SU-DHL-6 (cell line): ENCODE measurements around the gene CKS1B.
A peak's percentile ranks its signal among the peaks of the same experiment; 100 is the strongest.

Experiments
- EZH2phosphoT487 ChIP-seq: fragments of 200-600 bp; sonication (generic), shearing (Covaris generic); conservative IDR thresholded peaks from 2 replicates; pipeline ENCODE4 v1.6.1; 2018; ENCODE audit warnings: mild to moderate bottlenecking, antibody characterized with exemption, low read length, moderate library complexity, mixed read lengths
- TF ChIP-seq, protein P1 (sequence below): fragments of 200-600 bp; sonication (generic); IDR thresholded peaks from one replicate; pipeline ENCODE4 v1.5.1; 2017; ENCODE audit warnings: antibody characterized with exemption, mild to moderate bottlenecking, low read length, moderate library complexity; ENCODE audit not compliant: insufficient read depth, poor library complexity, severe bottlenecking

DNA sequence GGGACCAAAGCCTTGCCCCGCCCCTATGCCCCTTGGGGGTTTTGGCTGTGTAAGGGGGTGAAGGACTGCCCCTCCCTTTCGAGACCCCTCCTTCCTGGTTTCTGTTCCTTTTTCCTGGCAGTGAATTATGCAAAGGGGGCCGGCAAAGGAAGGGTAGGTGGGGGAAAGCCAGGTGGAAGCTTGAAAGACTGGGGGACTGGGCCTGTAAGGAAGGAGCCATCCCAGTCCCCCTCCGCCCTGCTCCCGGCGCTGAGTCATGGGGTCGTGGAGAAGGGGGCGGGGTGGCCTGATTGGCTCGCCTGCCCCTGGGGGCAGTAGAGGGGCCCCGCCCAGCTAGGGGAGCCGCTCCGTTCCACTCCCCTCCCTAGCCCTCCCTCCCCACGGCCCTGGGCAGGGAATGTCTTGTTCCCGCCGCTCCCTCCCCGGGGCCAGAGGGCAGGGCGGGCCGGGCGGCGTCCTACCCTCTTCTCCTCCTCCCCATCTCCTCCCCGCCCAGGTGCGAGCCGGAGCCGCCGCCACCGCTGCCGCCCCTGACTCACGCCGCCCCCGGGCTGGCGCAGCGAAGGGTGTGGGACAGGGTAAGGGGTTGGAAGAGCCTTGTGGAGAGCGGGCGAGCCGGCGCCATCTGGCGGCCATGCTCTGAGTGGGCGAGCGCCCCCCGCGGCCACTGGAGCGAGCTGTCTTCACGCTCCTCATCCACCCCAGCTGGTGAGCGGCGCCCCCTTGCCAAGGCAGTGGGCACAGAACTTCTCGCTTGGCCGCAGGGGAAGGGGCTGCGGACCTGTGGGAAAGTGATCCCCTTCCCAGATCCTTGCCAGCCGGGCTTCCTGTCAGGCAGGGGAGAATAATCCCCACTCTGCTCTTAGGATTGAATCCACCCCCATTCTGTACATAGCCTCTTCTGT, 42.8 kb downstream of the CKS1B start:
- TF ChIP-seq, protein P1, sequence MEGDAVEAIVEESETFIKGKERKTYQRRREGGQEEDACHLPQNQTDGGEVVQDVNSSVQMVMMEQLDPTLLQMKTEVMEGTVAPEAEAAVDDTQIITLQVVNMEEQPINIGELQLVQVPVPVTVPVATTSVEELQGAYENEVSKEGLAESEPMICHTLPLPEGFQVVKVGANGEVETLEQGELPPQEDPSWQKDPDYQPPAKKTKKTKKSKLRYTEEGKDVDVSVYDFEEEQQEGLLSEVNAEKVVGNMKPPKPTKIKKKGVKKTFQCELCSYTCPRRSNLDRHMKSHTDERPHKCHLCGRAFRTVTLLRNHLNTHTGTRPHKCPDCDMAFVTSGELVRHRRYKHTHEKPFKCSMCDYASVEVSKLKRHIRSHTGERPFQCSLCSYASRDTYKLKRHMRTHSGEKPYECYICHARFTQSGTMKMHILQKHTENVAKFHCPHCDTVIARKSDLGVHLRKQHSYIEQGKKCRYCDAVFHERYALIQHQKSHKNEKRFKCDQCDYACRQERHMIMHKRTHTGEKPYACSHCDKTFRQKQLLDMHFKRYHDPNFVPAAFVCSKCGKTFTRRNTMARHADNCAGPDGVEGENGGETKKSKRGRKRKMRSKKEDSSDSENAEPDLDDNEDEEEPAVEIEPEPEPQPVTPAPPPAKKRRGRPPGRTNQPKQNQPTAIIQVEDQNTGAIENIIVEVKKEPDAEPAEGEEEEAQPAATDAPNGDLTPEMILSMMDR, result peak; percentile 100
- TF ChIP-seq EZH2phosphoT487, result no peak
